Measurements from ENCODE around the gene P3H4. TPM values are rescaled to one million over a fixed set of nuclear protein-coding genes. Genes with fewer than 3 reads are reported as not detected.
A peak's percentile ranks its signal among the peaks of the same experiment; 100 is the strongest.

P3H4 gene
- polyA plus RNA-seq, 1 donor from 2014 or later: 17.8 TPM

- H3K4me3 ChIP-seq (ENCODE audit: low read length): peak within 1 kb of the TSS; percentile 95
- no peaks in the 10 kb centered on the region for H3K9me2 ChIP-seq (ENCODE audit: insufficient read depth, low read length)
- TF ChIP-seq SMC3 (conservative IDR thresholded peaks at IDR 0.05; ENCODE audit: poor library complexity) (no peak), MXI1 (conservative IDR thresholded peaks at IDR 0.05; ENCODE audit: poor library complexity, severe bottlenecking) (no peak), CTCF (IDR thresholded peaks at IDR 0.05; ENCODE audit: poor library complexity, severe bottlenecking) (no peak), REST (IDR thresholded peaks at IDR 0.05; ENCODE audit: borderline replicate concordance) (no peak), TAF1 (IDR thresholded peaks at IDR 0.05; ENCODE audit: low read depth) (no peak), EZH2 (IDR thresholded peaks at IDR 0.05; ENCODE audit: borderline replicate concordance, insufficient read depth, low read length, poor library complexity, severe bottlenecking) (no peak), RAD21 (conservative IDR thresholded peaks at IDR 0.05) (no peak), EP300 (conservative IDR thresholded peaks at IDR 0.05; ENCODE audit: poor library complexity, severe bottlenecking) (no peak), POLR2AphosphoS5 (IDR thresholded peaks at IDR 0.05) (no peak)
- no peak within 1 kb of the TSS for H3K4me2 ChIP-seq (ENCODE audit: low read length)
- no peak within 1 kb of the TSS for H3K27ac ChIP-seq (ENCODE audit: low read length)
- no peaks in the 10 kb centered on the region for H3F3A ChIP-seq (ENCODE audit: insufficient read depth, low read length, poor library complexity, severe bottlenecking)
- no peaks in the 10 kb centered on the region for H3K9me3 ChIP-seq (ENCODE audit: low read length)
- H3K36me3 ChIP-seq (ENCODE audit: insufficient read depth, low read length): no peaks in the 10 kb centered on the region
- H3K9ac ChIP-seq (ENCODE audit: low read length): no peak within 1 kb of the TSS
- H3K27me3 ChIP-seq (ENCODE audit: insufficient read depth, low read depth, low read length): no peaks in the 10 kb centered on the region
- no peaks in the 10 kb centered on the region for H4K20me1 ChIP-seq (ENCODE audit: insufficient read depth)
- peaks cover 17% of the 10 kb centered on the region for H3K79me2 ChIP-seq (replicated peaks; ENCODE audit: insufficient read depth, low read length)
- peak within 1 kb of the TSS; percentile 27 for H2AFZ ChIP-seq (ENCODE audit: low read depth, low read length)
Observed at GRCh38 chr17:41837761-41838538, 26.2 kb upstream of the P3H4 start, which contains the start of gene KLHL10. KLHL10 (plus strand) TSS chr17:41837825; CDS start chr17:41837933, 108 bp downstream.

GRCh38 chr17:41836550-41837196 lies 24.9 kb upstream of the P3H4 start:
- no peaks in the 10 kb centered on the region for H3K9me3 ChIP-seq (ENCODE audit: low read length)
- H3K9ac ChIP-seq (ENCODE audit: low read length): peak overlapping the region; percentile 90
- H3K9me2 ChIP-seq (ENCODE audit: insufficient read depth, low read length): no peaks in the 10 kb centered on the region
- H2AFZ ChIP-seq (ENCODE audit: low read depth, low read length): peak overlapping the region; percentile 27
- no peaks in the 10 kb centered on the region for H3K27me3 ChIP-seq (ENCODE audit: insufficient read depth, low read depth, low read length)
- peaks cover 17% of the 10 kb centered on the region for H3K79me2 ChIP-seq (replicated peaks; ENCODE audit: insufficient read depth, low read length)
- no peaks in the 10 kb centered on the region for H3F3A ChIP-seq (ENCODE audit: insufficient read depth, low read length, poor library complexity, severe bottlenecking)
- TF ChIP-seq REST (IDR thresholded peaks at IDR 0.05; ENCODE audit: borderline replicate concordance) (no peak), MXI1 (conservative IDR thresholded peaks at IDR 0.05; ENCODE audit: poor library complexity, severe bottlenecking) (no peak), EP300 (conservative IDR thresholded peaks at IDR 0.05; ENCODE audit: poor library complexity, severe bottlenecking) (no peak), SMC3 (conservative IDR thresholded peaks at IDR 0.05; ENCODE audit: poor library complexity) (no peak), TAF1 (IDR thresholded peaks at IDR 0.05; ENCODE audit: low read depth) (no peak), RAD21 (conservative IDR thresholded peaks at IDR 0.05) (no peak), CTCF (IDR thresholded peaks at IDR 0.05; ENCODE audit: poor library complexity, severe bottlenecking) (no peak), EZH2 (IDR thresholded peaks at IDR 0.05; ENCODE audit: borderline replicate concordance, insufficient read depth, low read length, poor library complexity, severe bottlenecking) (no peak), POLR2AphosphoS5 (IDR thresholded peaks at IDR 0.05) (no peak)
- H3K27ac ChIP-seq (ENCODE audit: low read length): no peak overlapping the region
- H3K36me3 ChIP-seq (ENCODE audit: insufficient read depth, low read length): no peaks in the 10 kb centered on the region
- no peaks in the 10 kb centered on the region for H4K20me1 ChIP-seq (ENCODE audit: insufficient read depth)
- H3K4me3 ChIP-seq (ENCODE audit: low read length): peak overlapping the region; percentile 95
- no peak overlapping the region for H3K4me2 ChIP-seq (ENCODE audit: low read length)
